ENCODE measurements around the gene PLXNA4. TPM values are rescaled to one million over a fixed set of nuclear protein-coding genes. Genes with fewer than 3 reads are reported as not detected.

PLXNA4 gene
- total and polyA plus RNA-seq, 8 donors = 0.15 to 12.8 (median 1.6) TPM

DNA sequence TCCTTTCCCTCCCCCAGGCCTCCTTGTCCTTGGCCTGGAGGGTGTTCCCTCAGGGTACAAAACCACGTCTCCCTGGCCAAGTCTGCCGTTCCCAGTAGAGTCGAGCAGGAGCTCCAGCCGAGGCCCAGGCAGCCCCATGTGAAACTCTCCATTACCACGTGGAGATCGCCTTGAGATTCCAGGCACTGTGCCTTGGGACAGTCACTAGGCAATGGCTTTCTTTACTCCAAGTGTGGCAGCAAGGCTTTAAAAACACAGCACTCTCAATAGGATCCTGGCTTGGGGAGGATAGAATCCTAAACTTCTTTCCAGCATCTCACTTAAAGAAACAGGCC lies 57.5 kb downstream of the PLXNA4 start:
- WGBS, 5 donors = 64 to 73% (median 72%) methylated on average over 6 of the region's 6 CpGs
- peaks cover 0 to 14% (median 0%) of the 10 kb centered on the region in 3 donors for H3K27me3 ChIP-seq
- TF ChIP-seq, protein P1, sequence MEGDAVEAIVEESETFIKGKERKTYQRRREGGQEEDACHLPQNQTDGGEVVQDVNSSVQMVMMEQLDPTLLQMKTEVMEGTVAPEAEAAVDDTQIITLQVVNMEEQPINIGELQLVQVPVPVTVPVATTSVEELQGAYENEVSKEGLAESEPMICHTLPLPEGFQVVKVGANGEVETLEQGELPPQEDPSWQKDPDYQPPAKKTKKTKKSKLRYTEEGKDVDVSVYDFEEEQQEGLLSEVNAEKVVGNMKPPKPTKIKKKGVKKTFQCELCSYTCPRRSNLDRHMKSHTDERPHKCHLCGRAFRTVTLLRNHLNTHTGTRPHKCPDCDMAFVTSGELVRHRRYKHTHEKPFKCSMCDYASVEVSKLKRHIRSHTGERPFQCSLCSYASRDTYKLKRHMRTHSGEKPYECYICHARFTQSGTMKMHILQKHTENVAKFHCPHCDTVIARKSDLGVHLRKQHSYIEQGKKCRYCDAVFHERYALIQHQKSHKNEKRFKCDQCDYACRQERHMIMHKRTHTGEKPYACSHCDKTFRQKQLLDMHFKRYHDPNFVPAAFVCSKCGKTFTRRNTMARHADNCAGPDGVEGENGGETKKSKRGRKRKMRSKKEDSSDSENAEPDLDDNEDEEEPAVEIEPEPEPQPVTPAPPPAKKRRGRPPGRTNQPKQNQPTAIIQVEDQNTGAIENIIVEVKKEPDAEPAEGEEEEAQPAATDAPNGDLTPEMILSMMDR (IDR thresholded peaks at IDR 0.05) = no peak
- TF ChIP-seq POLR2AphosphoS5 (IDR thresholded peaks at IDR 0.05) (no peak), POLR2A (IDR thresholded peaks at IDR 0.05) (no peak), EP300 (IDR thresholded peaks at IDR 0.05) (no peak)
- H3K27ac ChIP-seq = no peak overlapping the region
- H3K9me3 ChIP-seq = no peaks in the 10 kb centered on the region
- no peak for DNase-seq
- H3K4me3 ChIP-seq = no peak overlapping the region
- intact Hi-C loops (cut with DNase I; ENCODE audit: low total_unique reads) = no loop called here
- no peaks in the 10 kb centered on the region for H3K36me3 ChIP-seq
- H3K4me1 ChIP-seq = peaks cover 0 to 6% (median 0%) of the 10 kb centered on the region in 4 donors

DNA sequence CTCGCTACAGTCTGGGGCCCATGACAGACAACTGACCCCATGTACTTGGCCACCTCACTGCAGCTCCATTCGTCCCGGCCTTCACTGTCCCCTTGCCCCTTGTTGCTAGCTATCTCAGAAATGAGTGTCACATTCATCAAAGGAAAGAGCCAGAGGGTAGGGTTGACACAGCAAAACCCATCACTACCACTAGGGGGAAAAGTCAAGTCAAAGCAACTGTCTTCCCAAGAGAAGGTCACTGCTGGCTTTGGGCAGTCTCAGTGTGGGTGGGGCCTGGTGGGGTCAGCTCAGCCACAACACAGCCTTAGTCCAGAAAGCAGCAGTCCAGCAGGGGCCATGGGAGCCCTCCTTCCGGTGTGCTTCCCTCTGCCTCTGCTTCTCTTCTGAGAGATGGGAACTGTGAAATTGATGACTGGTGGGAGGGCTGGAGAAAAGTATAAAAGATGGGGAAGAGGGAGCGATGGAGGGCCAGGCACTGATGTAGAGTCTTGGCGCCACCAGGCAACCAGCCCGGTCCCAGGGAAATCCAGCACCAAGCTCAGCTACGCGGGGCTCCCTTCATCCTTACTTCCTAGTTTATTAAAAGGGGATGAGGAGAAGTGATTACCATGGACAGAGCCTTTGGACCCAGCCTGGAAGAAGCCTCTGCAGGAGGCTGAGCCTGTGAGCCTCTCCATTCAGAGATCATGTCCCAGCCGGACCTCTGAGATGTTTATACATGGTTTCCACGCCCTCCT lies 58.0 kb downstream of the PLXNA4 start:
- H3K9me3 ChIP-seq = no peaks in the 10 kb centered on the region
- no peaks in the 10 kb centered on the region for H3K36me3 ChIP-seq
- WGBS, 5 donors = 73 to 80% (median 77%) methylated on average over 11 of the region's 11 CpGs
- DNase-seq = no peak
- peaks cover 0 to 14% (median 0%) of the 10 kb centered on the region in 3 donors for H3K27me3 ChIP-seq
- H3K4me1 ChIP-seq = peaks cover 0 to 6% (median 0%) of the 10 kb centered on the region in 4 donors
- no peak for TF ChIP-seq POLR2A (IDR thresholded peaks at IDR 0.05)
- TF ChIP-seq, protein P1 (IDR thresholded peaks at IDR 0.05) = peak in 2 of 7 experiments; percentile 12 to 26
- no peak overlapping the region for H3K4me3 ChIP-seq
- H3K27ac ChIP-seq = no peak overlapping the region
- intact Hi-C loops (cut with DNase I; ENCODE audit: low total_unique reads) = no loop called here

DNA sequence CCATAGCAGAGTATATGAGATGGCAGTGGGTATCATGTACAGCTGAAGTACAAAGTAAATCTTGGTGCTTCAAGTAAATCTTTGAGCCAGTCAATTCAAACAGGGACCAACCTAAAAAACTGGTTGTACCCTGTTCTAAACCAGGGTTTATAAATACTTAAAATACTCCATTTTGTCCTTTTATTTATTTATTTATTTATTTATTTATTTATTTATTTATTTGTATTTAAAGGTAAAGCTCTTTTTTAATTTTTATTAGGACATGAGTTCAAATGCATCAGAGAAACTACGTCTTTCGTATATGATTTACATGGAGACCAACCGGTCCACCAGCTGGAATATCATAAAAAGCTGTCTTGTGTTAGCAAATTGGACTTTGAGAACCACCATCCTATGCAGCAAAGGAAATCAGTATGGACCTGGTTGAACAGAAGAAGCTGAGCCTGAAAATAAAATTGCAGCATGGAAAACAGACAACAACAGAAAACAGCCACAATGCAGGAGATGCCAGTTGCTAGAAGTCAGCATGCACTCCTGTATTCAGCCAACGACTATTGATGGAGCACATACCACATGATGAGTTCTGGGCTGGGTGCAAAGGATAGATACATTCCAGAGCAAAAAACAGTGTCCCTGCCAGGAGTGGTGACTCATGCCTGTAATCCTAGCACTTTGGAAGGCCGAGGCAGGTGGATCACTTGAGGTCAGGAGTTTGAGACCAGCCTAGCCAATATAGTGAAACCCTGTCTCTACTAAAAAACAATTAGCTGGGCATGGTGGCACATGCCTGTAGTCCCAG lies 60.0 kb downstream of the PLXNA4 start:
- Histone ChIP-seq H3K27ac (no peak overlapping the region), H3K27me3 (peaks cover 0 to 14% (median 0%) of the 10 kb centered on the region in 3 donors), H3K4me1 (peaks cover 0 to 6% (median 0%) of the 10 kb centered on the region in 4 donors), H3K9me3 (no peaks in the 10 kb centered on the region), H3K36me3 (no peaks in the 10 kb centered on the region), H3K4me3 (no peak overlapping the region)
- DNase-seq = no peak
- 67 to 79% (median 75%) methylated on average over 5 of the region's 5 CpGs for WGBS, 5 donors
- TF ChIP-seq POLR2A (IDR thresholded peaks at IDR 0.05) = no peak
- no peak for TF ChIP-seq EP300 (IDR thresholded peaks at IDR 0.05)
- no peak for TF ChIP-seq POLR2AphosphoS5 (IDR thresholded peaks at IDR 0.05)
- TF ChIP-seq, protein P1 (IDR thresholded peaks at IDR 0.05) = no peak
- intact Hi-C loops (cut with DNase I; ENCODE audit: low total_unique reads) = no loop called here

DNA sequence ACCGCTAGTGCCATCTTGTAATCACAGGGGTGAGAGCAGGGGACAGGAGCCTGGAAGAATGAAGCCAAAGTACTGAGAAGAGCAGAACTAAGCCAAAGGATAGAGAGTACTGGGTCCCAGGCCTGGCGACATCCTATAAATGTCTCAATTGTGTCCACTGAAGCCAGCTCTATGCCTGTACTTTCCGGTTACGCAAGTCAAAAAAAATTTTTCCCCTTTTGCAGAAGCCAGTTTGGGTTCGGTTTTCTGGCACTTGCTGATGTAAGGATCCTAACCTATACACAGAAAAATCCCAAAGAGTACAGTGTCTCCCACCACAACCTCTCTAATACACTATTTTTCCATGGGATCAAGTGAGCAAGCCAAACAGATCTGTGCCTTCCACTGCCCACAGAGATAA lies 61.1 kb downstream of the PLXNA4 start:
- 89 to 92% (median 91%) methylated on average over 5 of the region's 5 CpGs for WGBS, 5 donors
- no peak overlapping the region for H3K4me3 ChIP-seq
- peaks cover 0 to 3% (median 0%) of the 10 kb centered on the region in 4 donors for H3K4me1 ChIP-seq
- no peaks in the 10 kb centered on the region for H3K9me3 ChIP-seq
- no peak for TF ChIP-seq POLR2AphosphoS5 (IDR thresholded peaks at IDR 0.05)
- no peak for TF ChIP-seq POLR2A (IDR thresholded peaks at IDR 0.05)
- no peak overlapping the region for H3K27ac ChIP-seq
- no peaks in the 10 kb centered on the region for H3K36me3 ChIP-seq
- intact Hi-C loops (cut with DNase I; ENCODE audit: low total_unique reads) = no loop called here
- DNase-seq = no peak
- peaks cover 0 to 14% (median 0%) of the 10 kb centered on the region in 3 donors for H3K27me3 ChIP-seq

Measured in stomach (tissue), 9 donors.